Liver (tissue), 9 donors: ENCODE results near the gene SETBP1. TPM values are rescaled to one million over a fixed set of nuclear protein-coding genes. Genes with fewer than 3 reads are reported as not detected.

Source experiments
- DNase-seq: peaks from one replicate; pipeline ENCODE4 v3.0.0-alpha.2; 2017; ENCODE audit warnings: low spot score
- H3K27ac ChIP-seq, 2 donors: one replicate each; pipeline ENCODE4 v1.7.0; 2013; ENCODE audit warnings: inconsistent platforms in 2 of 2, low read length in 2 of 2, control low read depth in 1 of 2, low read depth in 1 of 2, mild to moderate bottlenecking in 1 of 2
- H3K27me3 ChIP-seq, 4 donors: one replicate each; pipeline versions ENCODE4 v1.6.1 to v1.7.0; 2013; ENCODE audit warnings: low read length in 3 of 4, inconsistent platforms in 1 of 4, mild to moderate bottlenecking in 1 of 4, moderate library complexity in 1 of 4; ENCODE audit not compliant: control insufficient read depth in 4 of 4, insufficient read depth in 4 of 4
- H3K36me3 ChIP-seq, 4 donors: one replicate each; pipeline versions ENCODE4 v1.6.1 to v1.7.0; 2013; ENCODE audit warnings: low read length in 3 of 4, mild to moderate bottlenecking in 3 of 4, low read depth in 1 of 4, moderate library complexity in 1 of 4; ENCODE audit not compliant: control insufficient read depth in 4 of 4, insufficient read depth in 3 of 4
- H3K4me1 ChIP-seq, 4 donors: one replicate each; pipeline versions ENCODE4 v1.6.1 to v1.7.0; 2013; ENCODE audit warnings: low read length in 3 of 4, mild to moderate bottlenecking in 3 of 4, moderate library complexity in 1 of 4; ENCODE audit not compliant: control insufficient read depth in 4 of 4, insufficient read depth in 4 of 4
- H3K4me3 ChIP-seq, 3 donors: one replicate each; pipeline versions ENCODE4 v1.6.1 to v1.7.0; 2013; ENCODE audit warnings: low read length in 3 of 3, control low read depth in 1 of 3, low read depth in 1 of 3, mild to moderate bottlenecking in 1 of 3
- H3K9ac ChIP-seq, 2 donors: one replicate each; pipeline ENCODE4 v1.7.0; 2013; ENCODE audit warnings: low read length in 2 of 2, mild to moderate bottlenecking in 2 of 2, moderate library complexity in 2 of 2, control low read depth in 1 of 2, low read depth in 1 of 2
- H3K9me3 ChIP-seq, 4 donors: one replicate each; pipeline versions ENCODE4 v1.6.1 to v1.7.0; 2013; ENCODE audit warnings: low read length in 3 of 4; ENCODE audit not compliant: control insufficient read depth in 4 of 4
- EGR1 ChIP-seq, 2 donors: IDR thresholded peaks; 2 replicates each; pipeline ENCODE4 v1.6.1; 2016 to 2018; ENCODE audit warnings: antibody characterized with exemption in 2 of 2, low read depth in 2 of 2
- FOXA1 ChIP-seq: IDR thresholded peaks from 2 replicates; pipeline ENCODE4 v1.6.1; 2016; ENCODE audit warnings: antibody characterized with exemption
- MAX ChIP-seq: IDR thresholded peaks from 2 replicates; pipeline ENCODE4 v1.6.1; 2016; ENCODE audit warnings: antibody characterized with exemption
- RAD21 ChIP-seq, 2 donors: IDR thresholded peaks; 2 replicates each; pipeline ENCODE4 v1.6.1; 2016; ENCODE audit warnings: antibody characterized with exemption in 2 of 2, mild to moderate bottlenecking in 2 of 2
- REST ChIP-seq: IDR thresholded peaks from 2 replicates; pipeline ENCODE4 v1.6.1; 2016; ENCODE audit warnings: antibody characterized with exemption, mild to moderate bottlenecking
- SP1 ChIP-seq: IDR thresholded peaks from 2 replicates; pipeline ENCODE4 v1.6.1; 2018; ENCODE audit warnings: antibody characterized with exemption, mild to moderate bottlenecking
- TAF1 ChIP-seq: conservative IDR thresholded peaks from 2 replicates; pipeline ENCODE4 v1.6.1; 2016; ENCODE audit warnings: antibody characterized with exemption, mild to moderate bottlenecking
- ZBTB33 ChIP-seq: IDR thresholded peaks from 2 replicates; pipeline ENCODE4 v1.6.1; 2016; ENCODE audit warnings: antibody characterized with exemption
- whole genome bisulfite sequencing: extraction: QIAGEN DNeasy Blood & Tissue Kit; methylation state at CpG from one replicate; pipeline ENCODE4 v1.1.7; 2013; 5-methylcytosine and 5-hydroxymethylcytosine counted together
- polyA plus RNA-seq, 2 donors: library from polyadenylated mRNA; stranded (reverse) in 1 of 2; unstranded in 1 of 2; fragments of 200-250 nt in 1 of 2; fragments of >200 nt in 1 of 2; fragmentation: Nextera tagmentation in 1 of 2; extraction: Ambion mirVana in 1 of 2; gene quantifications; one replicate each; pipeline versions ENCODE4 v1.2.1 to v1.2.3, GENCODE V29; 2013 to 2015
- total RNA-seq, 2 donors: library from RNA; depleted of rRNA; stranded (reverse); fragments of >200 nt; gene quantifications; one replicate each; pipeline ENCODE4 v1.2.3, GENCODE V29; 2014
- donor health status: healthy.
- donor health status: healthy.
- donor health status: healthy.
- donor health status: healthy.
- donor health status: healthy.

Gene SETBP1
- total and polyA plus RNA-seq, 4 donors = 2.5 to 15.8 (median 4.7) TPM

- Histone ChIP-seq H3K36me3 (no peaks in the 10 kb centered on the region), H3K4me3 (no peak overlapping the region), H3K9ac (no peak overlapping the region), H3K27ac (no peak overlapping the region), H3K4me1 (peaks cover 0 to 3% (median 1%) of the 10 kb centered on the region in 4 donors), H3K9me3 (no peaks in the 10 kb centered on the region), H3K27me3 (no peaks in the 10 kb centered on the region)
- TF ChIP-seq EGR1 (IDR thresholded peaks at IDR 0.05; ENCODE audit: low read depth in 2 of 2) (no peak), RAD21 (IDR thresholded peaks at IDR 0.05) (peak; percentile 14 to 38)
- DNase-seq = no peak
Observed at GRCh38 chr18:44899832-44900231, 219.1 kb downstream of the SETBP1 start.

GRCh38 chr18:44900627-44901026 is 219.9 kb downstream of the SETBP1 start:
- Histone ChIP-seq H3K36me3 (no peaks in the 10 kb centered on the region), H3K4me3 (no peak overlapping the region), H3K9ac (no peak overlapping the region), H3K9me3 (no peaks in the 10 kb centered on the region), H3K27me3 (no peaks in the 10 kb centered on the region), H3K4me1 (peaks cover 0 to 3% (median 0%) of the 10 kb centered on the region in 4 donors), H3K27ac (no peak overlapping the region)
- WGBS = 75% methylated on average over 3 of the region's 3 CpGs
- TF ChIP-seq FOXA1 (no peak), ZBTB33 (no peak), REST (no peak), TAF1 (no peak), SP1 (no peak), MAX (no peak)
- DNase-seq = no peak

- no peak overlapping the region for H3K27ac ChIP-seq
- H3K27me3 ChIP-seq = no peaks in the 10 kb centered on the region
- H3K4me3 ChIP-seq = no peak overlapping the region
- TF ChIP-seq RAD21 (IDR thresholded peaks at IDR 0.05) (peak; percentile 7 to 60), REST (no peak)
- no peaks in the 10 kb centered on the region for H3K36me3 ChIP-seq
- no peak overlapping the region for H3K9ac ChIP-seq
- DNase-seq = no peak
- H3K9me3 ChIP-seq = no peaks in the 10 kb centered on the region
- peaks cover 0 to 3% (median 0%) of the 10 kb centered on the region in 4 donors for H3K4me1 ChIP-seq
- WGBS = 94% methylated on average over 2 of the region's 2 CpGs
Observed at GRCh38 chr18:44901283-44901682, 220.6 kb downstream of the SETBP1 start.
